Fibroblast of villous mesenchyme (primary cell): Measurements from ENCODE around the gene IFT172. TPM values are rescaled to one million over a fixed set of nuclear protein-coding genes. Genes with fewer than 3 reads are reported as not detected.

Experiments
- DNase-seq: peaks from one replicate; pipeline ENCODE4 v3.0.0-alpha.2; 2010; ENCODE audit warnings: low read depth
- H3K4me3 ChIP-seq: 2 replicates; pipeline ENCODE4 v1.5.1; 2011; ENCODE audit warnings: low read depth, mild to moderate bottlenecking, low read length
- total RNA-seq: library from RNA; depleted of rRNA; stranded (reverse); fragments of >200 nt; gene quantifications from 2 replicates; pipeline ENCODE4 v1.2.3, GENCODE V29; 2012
- TF ChIP-seq, protein P1 (sequence below): IDR thresholded peaks from 2 replicates; pipeline ENCODE4 v1.5.1; 2012; ENCODE audit warnings: low read depth, mild to moderate bottlenecking, low read length; ENCODE audit not compliant: insufficient read depth

Gene IFT172
- total RNA-seq, 1 donor: 18.1 TPM

GRCh38 chr2:27494284-27494943 is 4.9 kb upstream of the IFT172 start:
- TF ChIP-seq, protein P1, sequence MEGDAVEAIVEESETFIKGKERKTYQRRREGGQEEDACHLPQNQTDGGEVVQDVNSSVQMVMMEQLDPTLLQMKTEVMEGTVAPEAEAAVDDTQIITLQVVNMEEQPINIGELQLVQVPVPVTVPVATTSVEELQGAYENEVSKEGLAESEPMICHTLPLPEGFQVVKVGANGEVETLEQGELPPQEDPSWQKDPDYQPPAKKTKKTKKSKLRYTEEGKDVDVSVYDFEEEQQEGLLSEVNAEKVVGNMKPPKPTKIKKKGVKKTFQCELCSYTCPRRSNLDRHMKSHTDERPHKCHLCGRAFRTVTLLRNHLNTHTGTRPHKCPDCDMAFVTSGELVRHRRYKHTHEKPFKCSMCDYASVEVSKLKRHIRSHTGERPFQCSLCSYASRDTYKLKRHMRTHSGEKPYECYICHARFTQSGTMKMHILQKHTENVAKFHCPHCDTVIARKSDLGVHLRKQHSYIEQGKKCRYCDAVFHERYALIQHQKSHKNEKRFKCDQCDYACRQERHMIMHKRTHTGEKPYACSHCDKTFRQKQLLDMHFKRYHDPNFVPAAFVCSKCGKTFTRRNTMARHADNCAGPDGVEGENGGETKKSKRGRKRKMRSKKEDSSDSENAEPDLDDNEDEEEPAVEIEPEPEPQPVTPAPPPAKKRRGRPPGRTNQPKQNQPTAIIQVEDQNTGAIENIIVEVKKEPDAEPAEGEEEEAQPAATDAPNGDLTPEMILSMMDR: no peak
- DNase-seq: peak; percentile 35
- H3K4me3 ChIP-seq: peak overlapping the region; percentile 58

DNA sequence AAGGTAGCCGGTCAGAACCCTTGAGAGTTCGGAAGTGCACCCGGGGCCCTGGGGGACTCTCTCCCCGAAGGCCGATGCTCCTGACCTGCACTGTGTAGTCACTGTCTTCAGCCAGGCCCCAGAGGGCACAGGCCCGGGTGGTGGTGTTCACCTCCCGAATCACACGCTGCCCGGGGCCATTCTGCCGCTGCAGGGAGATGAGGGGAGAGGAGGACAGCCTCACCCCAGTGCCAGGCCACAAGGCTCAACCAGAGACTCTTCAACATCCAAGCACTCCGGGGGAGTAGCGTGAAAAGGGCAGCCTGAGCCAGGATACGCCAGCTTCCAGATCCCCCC is 4.4 kb upstream of the IFT172 start:
- no peak overlapping the region for H3K4me3 ChIP-seq
- TF ChIP-seq, protein P1: no peak
- no peak for DNase-seq

- TF ChIP-seq, protein P1: no peak
- no peak for DNase-seq
- no peak overlapping the region for H3K4me3 ChIP-seq
Observed at GRCh38 chr2:27492557-27492956, 3.0 kb upstream of the IFT172 start.

- peak overlapping the region; percentile 88 for H3K4me3 ChIP-seq
- TF ChIP-seq, protein P1: peak; percentile 27
- DNase-seq: peak; percentile 27
Observed at GRCh38 chr2:27489118-27489497, 435 bp downstream of the IFT172 start.

DNA sequence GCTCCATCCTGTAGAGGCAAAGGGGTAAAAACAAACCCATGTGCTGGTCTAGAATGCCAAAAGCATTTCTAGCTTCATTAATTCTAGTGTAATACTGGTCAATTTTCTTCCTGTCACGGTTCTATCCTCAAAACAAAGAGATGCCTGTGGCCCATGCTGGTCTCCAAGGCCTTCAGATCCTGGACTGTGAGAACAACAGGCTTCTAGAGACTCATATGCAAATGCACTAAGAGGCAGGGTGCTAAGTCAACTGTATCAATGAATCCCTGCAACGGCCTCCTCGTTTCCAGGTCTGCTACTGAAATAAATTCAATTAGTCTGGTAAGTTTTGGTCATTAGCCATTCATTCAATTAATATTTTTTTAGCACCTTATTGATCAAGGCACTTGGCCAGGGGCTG is 4.0 kb downstream of the IFT172 start:
- DNase-seq: no peak
- no peak overlapping the region for H3K4me3 ChIP-seq
- TF ChIP-seq, protein P1: no peak

GRCh38 chr2:27471961-27472360 is 17.6 kb downstream of the IFT172 start:
- TF ChIP-seq, protein P1: no peak
- no peak for DNase-seq
- no peak overlapping the region for H3K4me3 ChIP-seq

GRCh38 chr2:27464443-27464842 is 25.1 kb downstream of the IFT172 start:
- no peak for DNase-seq
- TF ChIP-seq, protein P1: no peak
- H3K4me3 ChIP-seq: no peak overlapping the region
